ENCODE measurements around the gene SETD1A. TPM values are rescaled to one million over a fixed set of nuclear protein-coding genes. Genes with fewer than 3 reads are reported as not detected.
A peak's percentile ranks its signal among the peaks of the same experiment; 100 is the strongest.

Gene SETD1A
- total RNA-seq, 1 experiment from 2014 or later: 3.4 TPM

GRCh38 chr16:30953511-30954124, 3.9 kb upstream of the SETD1A start:
- DNase-seq (ENCODE audit: low read depth): peak; percentile 61

- no peak for DNase-seq (ENCODE audit: low read depth)
These were observed 2.6 kb upstream of the SETD1A start for GRCh38 chr16:30954993-30955392.

GRCh38 chr16:30956601-30957455, 726 bp upstream of the SETD1A start:
- peak; percentile 84 for DNase-seq (ENCODE audit: low read depth)

GRCh38 chr16:30958175-30959079, 873 bp downstream of the SETD1A start:
- DNase-seq (ENCODE audit: low read depth): peak; percentile 47

- no peak for DNase-seq (ENCODE audit: low read depth)
These were observed 3.8 kb downstream of the SETD1A start for GRCh38 chr16:30961384-30961783.

- no peak for DNase-seq (ENCODE audit: low read depth)
These were observed 6.5 kb downstream of the SETD1A start for GRCh38 chr16:30963925-30964511.

- no peak for DNase-seq (ENCODE audit: low read depth)
These were observed 7.1 kb downstream of the SETD1A start for GRCh38 chr16:30964574-30965226.

GRCh38 chr16:30965436-30965835, 7.9 kb downstream of the SETD1A start:
- DNase-seq (ENCODE audit: low read depth): no peak

GRCh38 chr16:30966033-30966619, 8.6 kb downstream of the SETD1A start:
- DNase-seq (ENCODE audit: low read depth): no peak

- no peak for DNase-seq (ENCODE audit: low read depth)
These were observed 10.2 kb downstream of the SETD1A start for GRCh38 chr16:30967795-30968194.

- no peak for DNase-seq (ENCODE audit: low read depth)
These were observed 11.8 kb downstream of the SETD1A start for GRCh38 chr16:30969246-30969842.

GRCh38 chr16:30971298-30971697, 13.7 kb downstream of the SETD1A start:
- no peak for DNase-seq (ENCODE audit: low read depth)

- DNase-seq (ENCODE audit: low read depth): peak; percentile 40
These were observed 15.3 kb downstream of the SETD1A start for GRCh38 chr16:30972872-30973271.

- DNase-seq (ENCODE audit: low read depth): no peak
These were observed 16.8 kb downstream of the SETD1A start for GRCh38 chr16:30974348-30974747.

- peak; percentile 30 for DNase-seq (ENCODE audit: low read depth)
These were observed 18.9 kb downstream of the SETD1A start for GRCh38 chr16:30976486-30976885.

- DNase-seq (ENCODE audit: low read depth): peak; percentile 22
These were observed 19.9 kb downstream of the SETD1A start for GRCh38 chr16:30977502-30977901.

GRCh38 chr16:30979170-30980022, 21.8 kb downstream of the SETD1A start:
- DNase-seq (ENCODE audit: low read depth): no peak

- DNase-seq (ENCODE audit: low read depth): no peak
These were observed 22.4 kb downstream of the SETD1A start for GRCh38 chr16:30980023-30980371.

GRCh38 chr16:30980434-30980833, 22.9 kb downstream of the SETD1A start:
- DNase-seq (ENCODE audit: low read depth): no peak
